Activated naive CD4-positive, alpha-beta T cell treated with anti-CD3 and anti-CD28 coated beads, Interleukin-2, amount 50 U/mL, for 16 hours (primary cell): Measurements from ENCODE around the gene RCAN1.
A peak's percentile ranks its signal among the peaks of the same experiment; 100 is the strongest.
"Not testable (repeated sequence)": the region's sequence is repeated elsewhere in the genome, so short reads cannot be mapped to it uniquely, and the experiment has no call there.

Source experiments
- DNase-seq: peaks from one replicate; pipeline ENCODE4 v3.0.0-alpha.2; 2020

RCAN1 gene

DNA sequence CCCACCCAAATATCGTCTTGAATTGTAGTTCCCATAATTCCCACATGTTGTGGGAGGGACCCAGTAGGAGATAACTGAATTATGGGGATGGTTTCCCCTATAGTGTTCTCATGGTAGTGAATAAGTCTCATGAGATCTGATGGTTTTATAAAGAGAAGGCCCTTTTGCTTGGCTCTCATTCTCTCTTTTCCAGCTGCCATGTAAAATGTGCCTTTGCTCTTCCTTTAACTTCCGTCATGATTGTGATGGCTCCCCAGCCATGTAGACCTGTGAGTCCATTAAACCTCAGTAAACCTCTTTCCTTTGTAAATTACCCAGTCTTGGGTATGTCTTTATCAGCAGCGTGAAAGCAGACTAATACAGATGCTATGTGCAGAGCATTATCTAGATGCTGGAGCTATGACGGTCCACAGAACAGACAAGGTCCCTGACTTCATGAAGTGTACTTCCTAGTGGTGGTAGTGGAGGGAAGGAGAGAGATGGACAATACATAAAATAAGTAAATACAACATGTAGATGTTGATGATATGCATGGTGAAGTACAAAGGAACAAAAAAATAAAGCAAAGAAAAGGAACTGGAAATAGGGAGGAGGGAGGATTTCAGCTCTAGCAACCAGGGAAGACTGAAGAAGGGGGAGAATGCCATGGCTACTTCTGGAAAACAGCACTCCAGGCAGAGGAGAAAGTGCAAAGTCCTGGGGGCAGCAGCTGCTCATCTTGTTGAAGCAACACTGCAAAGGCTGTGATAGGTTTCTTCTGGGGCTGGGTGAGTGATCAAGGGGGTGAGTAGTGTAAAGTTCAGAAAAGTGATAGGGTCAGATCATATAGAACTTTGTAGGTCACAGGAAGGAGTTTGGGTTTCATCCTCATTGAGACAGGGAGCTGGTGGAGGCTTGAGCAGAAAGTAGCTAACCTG, 6.8 kb upstream of the RCAN1 start:
- no peak for DNase-seq

DNA sequence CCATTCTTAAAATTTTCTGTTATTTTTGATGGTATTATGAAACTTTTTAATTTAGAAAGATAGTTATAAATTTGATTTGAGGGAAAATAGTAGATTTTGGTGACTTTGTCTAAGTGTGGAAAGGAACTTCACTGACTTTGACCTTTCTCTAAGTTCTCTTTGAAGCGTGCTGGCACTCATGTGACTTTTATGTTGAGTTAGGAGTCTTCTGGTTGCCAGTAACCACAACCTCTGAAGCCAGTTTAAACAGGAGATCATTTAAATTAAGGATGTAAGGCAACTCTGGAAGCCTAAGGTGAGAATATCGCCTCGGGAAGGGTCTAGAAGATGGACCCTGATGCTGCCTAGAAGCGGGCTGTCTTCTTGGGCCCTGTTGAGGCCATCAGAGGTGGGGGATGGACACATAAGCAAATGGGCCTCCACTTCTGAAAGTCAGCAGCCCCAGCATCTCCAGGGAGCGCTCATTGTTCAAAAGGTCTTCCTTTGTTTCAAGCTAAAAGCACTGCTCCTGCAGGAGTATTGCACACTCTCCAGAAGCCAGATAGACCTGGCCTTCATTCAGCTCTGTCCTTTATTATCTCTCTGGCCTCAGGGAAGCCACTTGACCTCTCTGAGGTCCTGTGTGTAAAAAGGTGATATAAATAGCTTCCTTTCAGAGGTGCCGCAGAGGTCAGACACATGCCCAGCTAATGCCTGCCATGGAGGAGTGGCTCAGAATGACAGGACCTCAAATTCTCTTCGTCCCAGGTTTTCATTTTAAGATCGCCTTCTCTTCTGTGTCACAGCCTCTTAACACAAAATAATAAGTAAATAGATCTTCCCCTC, 5.1 kb upstream of the RCAN1 start:
- no peak for DNase-seq

DNA sequence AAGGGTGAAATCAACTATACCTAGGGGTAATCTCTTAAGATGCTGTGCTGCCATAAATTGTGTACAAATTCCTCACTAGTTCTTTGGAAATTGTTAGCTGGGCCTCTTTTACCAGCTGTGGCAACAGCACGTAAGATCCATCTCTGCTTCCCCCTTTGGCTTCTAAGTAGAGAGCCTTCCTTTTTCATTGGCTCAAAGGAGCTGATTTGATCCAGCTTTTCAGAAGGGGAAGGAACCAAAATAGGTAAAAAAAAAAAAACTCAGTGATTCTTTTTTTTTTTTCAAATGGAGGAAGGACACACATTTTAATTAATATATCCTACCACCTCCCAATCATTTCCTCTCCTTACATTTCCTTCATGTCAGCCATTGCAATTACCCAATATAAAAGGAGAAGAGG, 4.0 kb upstream of the RCAN1 start:
- no peak for DNase-seq

DNA sequence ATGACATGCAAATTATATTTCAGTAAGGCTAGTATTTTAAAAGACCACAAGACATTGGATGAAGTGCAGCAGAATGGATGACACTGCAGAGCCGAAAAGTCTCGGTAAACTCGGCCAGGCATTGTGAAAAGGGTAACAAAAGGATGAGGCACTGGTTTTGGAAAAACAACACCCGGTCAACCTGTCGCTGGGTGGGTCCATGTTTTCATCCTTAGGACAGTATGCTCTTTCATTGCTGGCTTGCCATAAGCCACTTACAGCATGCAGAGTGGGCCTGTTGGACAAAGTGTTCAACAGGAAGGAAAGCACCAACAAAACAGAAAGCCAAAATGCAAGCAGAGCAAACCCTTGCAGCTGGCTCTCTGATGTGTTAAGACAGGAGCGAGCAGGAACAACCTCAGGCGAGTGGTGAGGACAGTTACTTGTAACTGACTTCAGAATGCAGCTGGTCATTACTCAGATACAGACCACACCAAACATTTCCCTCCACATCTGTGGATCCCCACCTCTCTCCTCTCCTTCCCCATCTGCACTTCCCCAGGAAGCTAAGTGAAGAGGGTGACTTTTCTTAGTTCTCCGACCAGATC, 2.9 kb upstream of the RCAN1 start:
- no peak for DNase-seq

DNA sequence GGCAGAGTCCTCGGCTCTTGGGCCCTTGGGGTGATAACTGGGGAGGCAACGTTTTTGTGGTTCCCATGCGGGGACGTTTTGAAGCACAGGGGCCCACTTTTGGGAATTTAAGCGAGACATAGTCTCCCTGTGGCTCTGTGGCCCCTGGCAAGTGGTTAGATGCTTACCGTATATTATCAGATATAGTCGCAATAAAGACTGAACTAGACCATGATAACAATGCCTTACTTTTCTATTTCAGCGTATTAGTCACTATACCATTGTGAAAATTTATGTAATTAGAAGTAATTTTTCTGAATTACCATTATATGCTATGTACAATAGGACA, 538 bp upstream of the RCAN1 start:
- no peak for DNase-seq

DNA sequence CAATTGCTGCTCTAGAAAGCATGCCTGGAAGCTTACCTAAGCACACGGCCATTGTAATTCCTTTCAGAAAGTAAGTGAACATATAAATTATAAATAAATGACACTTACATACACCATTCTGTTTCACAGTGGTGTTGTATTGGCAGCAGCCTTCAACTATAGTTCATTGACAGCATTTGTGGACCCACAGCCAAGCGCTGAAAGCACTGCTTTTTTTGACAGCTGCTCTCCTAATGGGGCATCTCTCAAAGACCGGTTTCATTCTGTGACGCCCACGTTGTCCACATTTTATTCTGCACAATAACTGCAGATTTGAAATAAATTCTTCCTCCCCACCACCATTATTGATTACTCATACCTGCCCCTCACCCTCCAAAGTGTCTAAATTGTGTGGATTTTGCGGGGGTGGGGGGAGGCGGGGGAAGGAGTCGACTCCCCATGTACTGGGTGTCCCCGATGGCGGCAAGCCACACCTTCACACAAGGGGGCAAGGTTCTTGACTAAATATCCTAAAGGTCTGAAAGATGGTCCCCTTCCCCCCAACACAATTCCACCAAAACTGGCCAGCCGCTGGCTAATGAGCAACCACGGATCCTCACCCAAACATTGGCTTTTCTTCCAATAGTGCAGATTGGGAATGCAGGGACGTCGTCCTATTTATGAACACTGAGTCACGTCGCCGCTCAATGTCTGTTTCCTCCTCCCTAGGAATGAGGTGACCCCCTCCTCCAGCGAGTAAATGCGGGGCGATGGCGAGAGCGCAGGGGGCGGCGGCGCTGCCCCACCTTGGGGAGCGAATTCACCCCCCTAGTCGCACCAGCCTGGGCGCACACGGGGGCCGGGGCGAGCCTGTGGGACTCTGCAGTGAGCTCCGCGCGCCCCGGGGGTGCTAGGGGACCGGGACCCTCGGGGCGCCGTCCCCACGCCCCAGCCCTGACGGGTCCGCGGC, 960 bp downstream of the RCAN1 start:
- DNase-seq = peak; percentile 12

DNA sequence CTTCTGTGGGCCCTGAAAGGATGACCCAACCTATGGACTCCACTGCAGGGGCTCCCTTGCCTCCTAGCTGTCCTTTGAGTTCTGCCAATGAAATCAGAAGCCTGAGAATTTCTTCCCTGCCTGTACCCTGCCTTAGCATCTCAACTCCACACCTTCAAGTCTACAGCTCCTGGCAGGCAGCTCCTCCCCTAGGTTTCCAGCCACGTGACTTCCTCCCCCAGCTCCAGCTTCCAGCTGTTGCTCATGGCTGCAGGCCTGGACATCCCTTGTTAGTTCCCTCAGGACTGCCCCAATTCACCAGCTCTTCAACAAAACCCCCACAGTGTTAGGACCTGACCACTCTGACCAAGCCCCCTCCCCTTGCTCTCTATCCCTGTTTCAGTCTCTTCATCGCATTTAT, 2.4 kb downstream of the RCAN1 start:
- no peak for DNase-seq

DNA sequence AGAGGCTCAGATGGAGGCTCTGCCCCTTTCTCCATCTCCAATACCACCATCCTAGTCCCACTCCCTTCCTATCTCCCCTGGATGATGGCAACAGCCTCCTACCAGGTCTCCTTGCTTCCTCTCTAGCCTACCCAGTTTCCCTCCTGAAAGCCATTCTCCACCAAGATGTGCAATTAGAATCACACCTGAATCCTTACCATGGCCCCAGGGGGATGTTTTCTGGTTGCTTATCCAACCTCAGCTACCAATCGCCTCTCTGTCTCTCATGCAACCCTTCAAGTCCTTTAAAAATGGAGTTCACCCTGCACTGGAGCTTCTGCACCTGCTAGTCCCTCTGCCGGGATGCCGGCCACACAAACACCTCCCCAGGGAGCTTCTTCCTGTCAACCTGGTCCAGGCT, 2.9 kb downstream of the RCAN1 start:
- no peak for DNase-seq

DNA sequence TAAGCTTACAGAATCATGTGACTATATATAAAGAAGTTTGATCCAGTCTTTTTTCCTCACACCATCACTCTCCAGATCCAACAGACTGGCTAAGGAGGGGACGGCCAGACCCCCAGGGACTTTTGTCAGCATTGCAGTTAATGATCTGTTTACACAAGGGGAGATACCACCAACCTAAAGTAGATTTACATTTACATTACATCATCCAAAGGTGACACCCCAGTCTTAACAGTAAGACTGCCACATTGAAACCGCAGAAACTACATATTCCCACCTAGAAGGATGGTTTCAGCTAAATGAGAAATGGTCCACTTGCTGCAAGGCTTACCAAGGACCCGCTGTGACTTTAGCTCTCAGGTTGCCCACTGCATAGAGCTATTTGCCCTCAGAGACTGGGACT, 3.4 kb downstream of the RCAN1 start:
- no peak for DNase-seq

DNA sequence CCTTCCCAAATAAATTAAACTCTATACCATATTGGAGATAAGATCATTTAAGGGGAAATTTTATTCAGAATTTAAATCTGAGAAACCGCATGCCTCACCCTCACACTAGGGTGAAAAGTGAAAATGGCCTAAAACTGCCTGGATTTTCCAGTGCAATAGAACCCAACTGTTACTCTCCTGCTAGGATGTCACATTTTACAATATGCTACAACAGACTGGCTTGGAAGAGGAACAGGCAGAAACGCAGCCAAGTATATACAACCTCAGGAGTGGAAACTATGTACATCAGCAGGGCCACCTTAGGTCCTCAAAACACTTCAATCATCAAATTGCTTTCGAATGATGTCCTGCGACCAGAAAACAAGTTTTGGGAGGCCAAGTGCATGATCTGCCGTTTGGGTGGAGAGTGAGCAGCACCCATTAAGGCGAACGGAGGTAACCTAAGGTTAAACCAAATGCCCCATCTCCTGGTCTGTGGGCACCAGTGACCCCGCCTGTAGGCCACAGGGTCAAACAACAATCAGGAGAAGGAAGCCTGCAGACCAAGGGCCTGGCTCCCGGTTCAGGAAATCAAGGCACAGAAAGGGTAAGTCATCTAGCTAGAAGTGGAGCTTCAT, 4.9 kb downstream of the RCAN1 start:
- DNase-seq = no peak

DNA sequence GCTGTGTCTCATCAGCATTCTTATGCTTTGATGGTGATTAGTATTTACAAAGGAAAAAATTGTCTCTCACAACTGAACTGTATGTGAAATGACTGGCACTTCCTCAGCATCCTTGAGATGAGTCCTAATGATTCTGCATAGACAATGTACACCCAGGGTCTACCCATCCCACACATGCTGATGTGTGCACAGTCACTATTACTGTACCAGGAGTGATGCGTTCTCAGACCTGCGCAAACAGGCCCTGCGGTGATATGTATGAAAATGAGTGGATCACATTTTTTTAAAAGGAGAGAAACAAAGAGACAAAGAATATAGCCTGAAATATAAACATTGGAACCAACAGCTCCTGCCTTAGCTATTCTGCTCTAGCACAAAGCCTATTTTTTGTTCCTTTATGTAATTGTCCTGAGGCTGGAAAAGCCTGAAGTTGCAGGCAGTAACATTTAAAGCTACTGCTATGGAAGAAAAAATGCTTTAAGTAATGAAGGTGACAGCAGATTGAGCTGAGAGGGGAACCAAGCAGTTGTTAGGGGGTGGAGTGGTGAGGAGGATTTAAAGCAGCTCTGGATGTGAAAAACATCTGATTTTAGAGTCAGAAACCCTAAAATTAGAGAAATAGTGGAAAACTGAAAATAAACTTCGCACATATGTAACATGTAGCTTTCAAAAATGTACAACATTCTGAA, 5.5 kb downstream of the RCAN1 start:
- no peak for DNase-seq

DNA sequence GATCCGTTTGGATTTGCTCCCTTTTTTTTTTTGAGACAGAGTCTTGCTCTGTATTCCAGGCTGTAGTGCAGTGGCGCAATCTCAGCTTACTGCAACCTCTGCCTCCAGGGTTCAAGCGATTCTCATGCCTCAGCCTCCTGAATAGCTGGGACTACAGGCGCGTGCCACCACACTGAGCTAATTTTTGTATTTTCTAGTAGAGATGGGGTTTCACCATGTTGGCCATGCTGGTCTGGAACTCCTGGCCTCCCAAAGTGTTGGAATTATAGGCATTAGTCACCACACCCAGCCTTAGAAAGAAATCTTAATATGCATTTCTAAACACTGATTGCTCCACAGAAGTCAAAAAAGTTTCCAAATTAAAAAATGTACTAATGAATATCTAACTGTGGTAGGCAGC, 7.5 kb downstream of the RCAN1 start:
- DNase-seq = not testable (repeated sequence)

DNA sequence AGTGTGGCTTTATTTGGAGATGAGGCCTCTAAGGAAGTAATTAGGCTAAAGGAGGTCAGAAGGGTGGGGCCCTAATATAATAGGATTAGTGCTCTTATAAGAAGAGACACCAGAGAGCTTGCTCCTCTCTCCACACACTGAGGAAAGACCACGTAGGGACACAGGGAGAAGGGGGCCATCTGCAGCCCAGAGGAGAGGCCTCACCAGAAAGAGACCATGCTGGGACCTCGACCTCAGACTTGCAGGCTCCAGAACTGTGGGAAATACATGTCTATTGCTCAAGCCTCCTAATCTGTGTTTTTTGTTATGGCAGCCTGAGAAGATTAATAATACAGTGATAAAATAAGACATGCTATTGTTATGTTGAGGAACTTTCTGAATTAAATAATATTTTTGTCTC, 8.3 kb downstream of the RCAN1 start:
- DNase-seq = no peak

DNA sequence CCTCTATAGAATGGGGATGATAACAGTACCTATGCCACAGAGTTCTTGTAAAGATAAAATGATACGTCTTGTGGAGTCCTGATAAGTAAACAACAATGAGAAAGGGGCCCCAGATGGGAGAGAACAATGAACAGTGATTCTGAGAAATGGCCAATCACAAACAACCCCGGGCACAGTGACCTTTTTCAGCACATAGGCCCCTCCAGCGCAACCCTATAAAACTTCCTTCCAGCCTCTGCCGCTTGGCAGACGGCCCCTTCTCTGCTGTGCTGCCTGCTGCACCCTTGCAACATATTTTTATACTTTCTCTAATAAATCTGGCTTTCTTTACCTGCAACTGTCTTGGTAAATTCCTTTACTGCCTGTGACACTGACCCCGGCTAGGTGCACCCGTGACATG, 8.9 kb downstream of the RCAN1 start:
- no peak for DNase-seq

DNA sequence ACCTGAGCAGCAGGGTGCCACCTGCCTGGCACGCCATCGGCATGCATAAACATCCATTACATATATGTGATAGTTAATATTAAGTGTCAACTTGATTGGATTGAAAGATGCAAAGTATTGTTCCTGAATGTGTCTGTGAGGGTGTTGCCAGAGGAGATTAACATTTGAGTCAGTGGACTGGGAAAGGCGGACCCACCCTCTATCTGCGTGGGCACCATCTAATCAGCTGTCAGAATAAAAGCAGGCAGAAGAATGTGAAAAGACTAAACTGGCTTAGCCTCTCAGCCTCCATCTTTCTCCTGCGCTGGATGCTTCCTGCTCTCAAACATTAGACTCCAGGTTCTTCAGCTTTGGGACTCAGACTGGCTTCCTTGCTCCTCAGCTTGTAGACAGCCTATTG, 10.0 kb downstream of the RCAN1 start:
- DNase-seq = not testable (repeated sequence)

DNA sequence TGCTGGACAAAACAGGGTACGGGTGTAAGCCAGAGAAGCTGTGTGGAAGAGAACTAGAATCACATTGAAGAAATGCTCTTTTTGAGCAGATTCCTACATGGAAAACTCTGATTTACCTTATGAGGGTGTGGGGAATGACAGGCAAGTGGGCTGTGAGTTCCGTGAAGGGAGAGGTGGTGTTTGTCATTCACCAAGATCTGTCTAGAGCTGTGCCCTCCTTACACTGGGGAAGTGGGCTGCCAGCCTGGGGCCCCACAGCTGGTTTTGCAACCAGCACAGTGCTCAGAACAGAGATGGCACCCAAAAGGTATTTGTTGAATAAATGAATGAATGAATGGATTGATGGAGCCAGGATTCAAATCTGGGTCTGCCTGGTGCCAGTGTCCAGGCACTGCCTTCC, 10.4 kb downstream of the RCAN1 start:
- no peak for DNase-seq

DNA sequence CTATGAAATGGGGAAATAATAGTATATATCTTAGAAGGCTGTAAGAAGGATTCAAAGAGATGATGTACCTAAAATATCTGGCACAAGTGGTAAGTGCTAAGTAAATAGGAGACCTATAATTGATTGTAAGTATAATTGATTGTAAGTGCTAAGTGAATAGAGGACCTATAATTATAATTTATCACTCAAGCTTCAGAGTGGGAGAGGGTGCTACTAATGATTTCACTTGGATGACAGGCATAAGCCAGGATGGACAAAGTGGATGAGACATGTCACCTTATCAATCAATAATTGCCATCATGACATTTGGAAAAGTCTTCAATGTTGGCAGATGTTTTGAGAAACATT, 11.2 kb downstream of the RCAN1 start:
- DNase-seq = no peak

DNA sequence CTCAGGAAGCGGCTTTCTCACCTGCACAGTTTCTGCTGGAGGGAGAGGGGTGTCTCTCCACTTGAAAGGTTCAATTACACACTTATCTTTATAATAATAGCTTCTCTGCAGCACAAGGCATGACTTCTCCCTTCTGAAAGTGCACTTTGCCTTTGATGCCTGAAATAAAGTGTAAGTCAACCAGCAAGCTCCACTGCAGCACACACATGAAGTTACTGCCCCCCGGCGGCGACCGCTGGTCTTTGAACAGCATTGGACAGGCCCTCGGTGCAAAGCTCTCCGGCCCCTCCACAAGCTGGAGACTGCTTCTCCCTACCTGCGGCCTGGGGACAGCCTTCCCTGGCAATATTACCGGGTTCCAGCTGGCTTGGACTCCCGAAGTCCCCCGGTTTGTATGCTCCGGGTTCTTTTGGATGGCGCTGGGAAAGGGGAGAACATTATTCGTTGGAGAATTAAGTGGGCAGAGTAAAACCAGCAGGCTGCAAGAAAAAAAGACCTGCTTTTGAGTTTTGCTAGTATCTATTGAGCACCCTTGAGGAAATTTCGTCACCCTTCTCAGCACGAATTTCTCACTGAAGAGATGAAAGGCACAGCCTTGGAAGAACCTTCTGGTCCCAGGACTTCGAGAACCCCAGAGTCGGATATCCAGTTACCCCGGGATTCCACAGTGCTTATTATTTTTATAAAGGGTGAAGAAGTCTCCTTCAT, 11.8 kb downstream of the RCAN1 start:
- DNase-seq = peak; percentile 72

DNA sequence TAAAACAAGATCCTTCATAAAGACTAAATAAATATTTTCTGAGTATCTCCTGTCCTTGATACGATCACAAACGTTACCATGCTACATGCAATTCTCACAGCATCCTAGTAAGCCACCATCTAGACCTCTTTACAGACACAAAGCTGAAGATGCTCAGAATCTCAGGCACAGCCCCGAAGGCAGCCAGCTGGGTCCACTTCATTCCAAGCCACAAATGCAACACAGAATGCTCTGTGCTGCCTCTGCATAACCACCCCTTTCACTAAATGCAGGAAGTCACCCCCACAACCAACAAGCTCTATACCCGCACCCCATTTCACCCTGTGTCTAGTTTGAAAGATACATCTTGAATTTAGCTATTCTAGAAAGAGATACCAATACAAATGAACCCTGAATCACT, 12.9 kb downstream of the RCAN1 start:
- DNase-seq = no peak

DNA sequence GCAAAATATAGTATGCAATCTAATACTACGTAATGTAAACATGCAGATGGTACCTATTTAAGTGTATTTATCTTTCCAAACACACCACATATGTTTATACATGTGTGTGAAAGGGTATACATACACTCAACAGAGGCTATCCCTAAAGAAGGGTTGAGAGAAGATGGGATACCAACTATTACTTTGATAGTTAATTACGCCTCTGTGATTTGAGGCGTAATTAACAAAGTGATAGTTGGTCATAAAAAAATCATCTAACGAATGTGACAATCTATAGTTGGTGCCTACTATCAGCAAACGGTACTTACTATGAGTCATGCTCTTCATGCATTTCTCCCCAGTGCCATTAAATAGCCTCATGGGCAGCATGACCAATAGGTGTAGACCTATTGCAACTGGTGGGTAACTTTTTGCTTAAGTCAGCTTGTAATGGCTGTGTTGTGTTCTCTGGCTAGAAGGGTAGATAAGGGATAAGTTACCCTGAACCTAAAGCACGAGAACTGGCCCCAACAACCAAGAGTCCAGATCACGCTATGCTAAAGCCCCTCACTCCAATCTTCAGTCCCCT, 15.3 kb downstream of the RCAN1 start:
- DNase-seq = no peak

DNA sequence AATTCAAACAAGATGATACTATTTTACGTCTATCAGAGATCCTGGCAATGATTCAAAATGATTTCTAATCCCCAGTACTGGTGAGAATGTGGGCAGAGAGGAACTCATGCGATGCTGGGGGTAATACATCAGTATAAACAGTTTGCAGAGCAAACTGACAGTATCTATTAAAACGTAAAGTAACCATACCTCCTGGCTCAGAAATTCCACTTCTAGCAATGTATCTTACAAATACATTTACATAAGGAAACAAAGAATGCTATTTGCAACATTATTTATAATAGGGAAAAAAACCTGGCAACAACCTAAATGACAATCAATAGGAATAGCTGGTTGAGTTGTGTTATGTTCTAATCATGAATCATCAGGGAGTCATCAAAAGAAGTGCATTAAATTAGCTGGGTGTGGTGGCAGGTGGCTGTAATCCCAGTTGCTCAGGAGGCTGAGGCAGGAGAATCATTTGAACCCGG, 15.9 kb downstream of the RCAN1 start:
- DNase-seq = no peak
